Cardiac muscle cell (in vitro differentiated cells and primary cell): ENCODE data around the gene TMA7. TPM values are rescaled to one million over a fixed set of nuclear protein-coding genes. Genes with fewer than 3 reads are reported as not detected.

Source experiments
- DNase-seq, 2 donors: peaks; one replicate each; pipeline versions ENCODE4 v3.0.0 to v3.0.0-alpha.2; 2010 to 2017; ENCODE audit warnings: low read depth in 1 of 2, low spot score in 1 of 2
- H3K27ac ChIP-seq: fragments of 200-600 bp; sonication (generic); 2 replicates; pipeline ENCODE4 v1.5.1; 2016
- H3K27me3 ChIP-seq: fragments of 200-600 bp; sonication (generic); 2 replicates; pipeline ENCODE4 v1.6.0; 2016; ENCODE audit warnings: control low read depth
- H3K36me3 ChIP-seq: fragments of 200-600 bp; sonication (generic); 2 replicates; pipeline ENCODE4 v1.5.1; 2016; ENCODE audit warnings: control low read depth
- H3K4me1 ChIP-seq: fragments of 200-600 bp; sonication (generic); 2 replicates; pipeline ENCODE4 v1.8.1; 2017; ENCODE audit warnings: low read depth, mild to moderate bottlenecking, mixed run types
- H3K4me3 ChIP-seq: fragments of 200-600 bp; sonication (generic); 2 replicates; pipeline ENCODE4 v1.5.1; 2016; ENCODE audit warnings: mild to moderate bottlenecking
- H3K9me3 ChIP-seq: fragments of 200-600 bp; sonication (generic); 2 replicates; pipeline ENCODE4 v1.5.1; 2017; ENCODE audit warnings: low read depth, mild to moderate bottlenecking, control low read depth
- CTCF ChIP-seq: IDR thresholded peaks from 2 replicates; pipeline ENCODE4 v1.5.1; 2012; ENCODE audit warnings: low read depth, mild to moderate bottlenecking, low read length
- polyA plus RNA-seq: library from polyadenylated mRNA; unstranded; fragments of >200 nt; fragmentation: Nextera tagmentation; extraction: Ambion mirVana; gene quantifications from 2 replicates; pipeline ENCODE4 v1.2.1, GENCODE V29; 2016
- total RNA-seq: library from RNA; depleted of rRNA; stranded (reverse); fragments of >200 nt; gene quantifications from 2 replicates; pipeline ENCODE4 v1.2.3, GENCODE V29; 2016

The TMA7 gene
- total and polyA plus RNA-seq, 2 experiments from 2014 or later: 172 to 609 TPM

GRCh38 chr3:48426401-48426909 is 13.6 kb upstream of the TMA7 start:
- H3K27ac ChIP-seq: peak overlapping the region; percentile 70
- H3K4me3 ChIP-seq: no peak overlapping the region
- H3K9me3 ChIP-seq: no peaks in the 10 kb centered on the region
- DNase-seq: no peak
- no peak for TF ChIP-seq CTCF
- peaks cover 33% of the 10 kb centered on the region for H3K4me1 ChIP-seq
- no peaks in the 10 kb centered on the region for H3K27me3 ChIP-seq
- no peaks in the 10 kb centered on the region for H3K36me3 ChIP-seq

GRCh38 chr3:48426944-48427629 is 13.0 kb upstream of the TMA7 start:
- H3K4me1 ChIP-seq: peaks cover 33% of the 10 kb centered on the region
- no peaks in the 10 kb centered on the region for H3K9me3 ChIP-seq
- DNase-seq: no peak
- no peak overlapping the region for H3K4me3 ChIP-seq
- H3K36me3 ChIP-seq: no peaks in the 10 kb centered on the region
- H3K27me3 ChIP-seq: no peaks in the 10 kb centered on the region
- H3K27ac ChIP-seq: peak overlapping the region; percentile 70
- no peak for TF ChIP-seq CTCF

- peaks cover 33% of the 10 kb centered on the region for H3K4me1 ChIP-seq
- DNase-seq: no peak
- no peaks in the 10 kb centered on the region for H3K36me3 ChIP-seq
- H3K27me3 ChIP-seq: no peaks in the 10 kb centered on the region
- H3K27ac ChIP-seq: no peak overlapping the region
- no peaks in the 10 kb centered on the region for H3K9me3 ChIP-seq
- H3K4me3 ChIP-seq: no peak overlapping the region
- TF ChIP-seq CTCF: no peak
Observed at GRCh38 chr3:48427630-48427962, 12.5 kb upstream of the TMA7 start.

- Histone ChIP-seq H3K36me3 (no peaks in the 10 kb centered on the region), H3K27ac (no peak overlapping the region), H3K4me1 (peaks cover 33% of the 10 kb centered on the region), H3K9me3 (no peaks in the 10 kb centered on the region), H3K27me3 (no peaks in the 10 kb centered on the region), H3K4me3 (peak overlapping the region; percentile 62)
- DNase-seq: no peak
- TF ChIP-seq CTCF: no peak
Observed at GRCh38 chr3:48428088-48428571, 11.9 kb upstream of the TMA7 start.

- TF ChIP-seq CTCF: no peak
- Histone ChIP-seq H3K4me3 (peak overlapping the region; percentile 62), H3K4me1 (peaks cover 33% of the 10 kb centered on the region), H3K9me3 (no peaks in the 10 kb centered on the region), H3K27ac (peak overlapping the region; percentile 80), H3K27me3 (no peaks in the 10 kb centered on the region), H3K36me3 (no peaks in the 10 kb centered on the region)
- peak; percentile 20 to 67 for DNase-seq
Observed at GRCh38 chr3:48428572-48429316, 11.3 kb upstream of the TMA7 start.
